Nephron (organoid): ENCODE results near the gene APBB2.
A peak's percentile ranks its signal among the peaks of the same experiment; 100 is the strongest.

Experiments
- H3K27ac Mint-ChIP-seq, 3 experiments: 2 replicates each; pipeline ENCODE4 v1.8.0; 2020; ENCODE audit warnings: mixed read lengths in 3 of 3, mild to moderate bottlenecking in 2 of 3, moderate library complexity in 1 of 3
- H3K27me3 Mint-ChIP-seq: 2 replicates; pipeline ENCODE4 v1.8.0; 2021; ENCODE audit warnings: low read depth, mild to moderate bottlenecking, moderate library complexity, mixed read lengths
- H3K36me3 Mint-ChIP-seq: 2 replicates; pipeline ENCODE4 v1.8.0; 2020; ENCODE audit warnings: low read depth, mixed read lengths
- H3K4me1 Mint-ChIP-seq: 2 replicates; pipeline ENCODE4 v1.8.0; 2020; ENCODE audit warnings: mixed read lengths
- H3K4me3 Mint-ChIP-seq, 3 experiments: 2 replicates each; pipeline ENCODE4 v1.8.0; 2020; ENCODE audit warnings: mild to moderate bottlenecking in 3 of 3, mixed read lengths in 3 of 3, moderate library complexity in 2 of 3
- H3K9me3 Mint-ChIP-seq: 2 replicates; pipeline ENCODE4 v1.8.0; 2020; ENCODE audit warnings: mixed read lengths
- TF ChIP-seq, protein P1 (sequence below), 3 experiments: fragments of 200-600 bp; sonication (generic); IDR thresholded peaks; one replicate each; pipeline ENCODE4 v1.5.0; 2021; ENCODE audit warnings: antibody characterized with exemption in 3 of 3; ENCODE audit not compliant: unreplicated experiment in 3 of 3

The APBB2 gene

DNA sequence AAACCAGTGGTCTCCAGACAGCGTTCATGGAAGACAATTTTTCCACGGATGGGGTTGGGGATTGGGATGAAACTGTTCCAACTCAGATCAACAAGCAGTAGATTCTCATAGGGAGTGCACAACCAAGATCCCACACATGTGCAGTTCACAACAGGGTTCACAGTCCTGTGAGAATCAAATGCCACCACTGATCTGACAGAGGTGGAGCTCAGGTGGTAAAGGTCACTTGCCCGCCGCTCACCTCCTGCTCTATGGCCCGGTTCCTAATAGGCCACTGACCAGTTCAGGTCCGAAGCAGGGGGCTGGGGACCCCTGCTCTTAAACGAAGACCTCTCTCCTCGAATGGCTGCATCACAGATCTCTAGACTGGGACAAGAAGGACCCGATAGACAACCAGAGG, 4.4 kb downstream of the APBB2 start:
- no peak overlapping the region for H3K27ac Mint-ChIP-seq
- no peaks in the 10 kb centered on the region for H3K9me3 Mint-ChIP-seq
- no peaks in the 10 kb centered on the region for H3K36me3 Mint-ChIP-seq
- peaks cover 59% of the 10 kb centered on the region for H3K4me1 Mint-ChIP-seq
- H3K27me3 Mint-ChIP-seq = peaks cover 5% of the 10 kb centered on the region
- H3K4me3 Mint-ChIP-seq = peak overlapping the region in 1 of 3 experiments; percentile 5
- TF ChIP-seq, protein P1, sequence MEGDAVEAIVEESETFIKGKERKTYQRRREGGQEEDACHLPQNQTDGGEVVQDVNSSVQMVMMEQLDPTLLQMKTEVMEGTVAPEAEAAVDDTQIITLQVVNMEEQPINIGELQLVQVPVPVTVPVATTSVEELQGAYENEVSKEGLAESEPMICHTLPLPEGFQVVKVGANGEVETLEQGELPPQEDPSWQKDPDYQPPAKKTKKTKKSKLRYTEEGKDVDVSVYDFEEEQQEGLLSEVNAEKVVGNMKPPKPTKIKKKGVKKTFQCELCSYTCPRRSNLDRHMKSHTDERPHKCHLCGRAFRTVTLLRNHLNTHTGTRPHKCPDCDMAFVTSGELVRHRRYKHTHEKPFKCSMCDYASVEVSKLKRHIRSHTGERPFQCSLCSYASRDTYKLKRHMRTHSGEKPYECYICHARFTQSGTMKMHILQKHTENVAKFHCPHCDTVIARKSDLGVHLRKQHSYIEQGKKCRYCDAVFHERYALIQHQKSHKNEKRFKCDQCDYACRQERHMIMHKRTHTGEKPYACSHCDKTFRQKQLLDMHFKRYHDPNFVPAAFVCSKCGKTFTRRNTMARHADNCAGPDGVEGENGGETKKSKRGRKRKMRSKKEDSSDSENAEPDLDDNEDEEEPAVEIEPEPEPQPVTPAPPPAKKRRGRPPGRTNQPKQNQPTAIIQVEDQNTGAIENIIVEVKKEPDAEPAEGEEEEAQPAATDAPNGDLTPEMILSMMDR (IDR thresholded peaks at IDR 0.05; ENCODE audit: unreplicated experiment in 3 of 3) = no peak

DNA sequence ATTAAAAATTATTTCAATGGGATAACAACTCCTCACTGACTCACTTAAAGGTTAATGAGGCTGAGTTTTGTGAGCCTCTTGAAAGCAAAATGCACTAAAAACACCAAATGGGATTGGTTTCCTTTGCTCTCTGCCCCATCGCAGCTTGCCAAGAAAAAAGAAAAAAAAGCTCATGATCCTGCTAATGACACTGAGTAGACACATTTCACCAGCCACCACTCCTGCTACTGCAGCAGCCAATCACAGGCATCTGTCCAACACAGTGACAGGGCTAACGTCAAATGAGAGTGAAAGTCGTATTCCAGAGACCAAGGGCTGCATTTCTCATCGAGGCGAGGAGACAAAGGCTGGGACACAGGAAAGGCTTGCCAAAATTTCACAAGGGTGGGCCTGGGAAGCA, 5.2 kb downstream of the APBB2 start:
- H3K27ac Mint-ChIP-seq = peak overlapping the region in 1 of 3 experiments; percentile 11
- peaks cover 5% of the 10 kb centered on the region for H3K27me3 Mint-ChIP-seq
- TF ChIP-seq, protein P1 (IDR thresholded peaks at IDR 0.05; ENCODE audit: unreplicated experiment in 3 of 3) = no peak
- no peaks in the 10 kb centered on the region for H3K9me3 Mint-ChIP-seq
- H3K4me3 Mint-ChIP-seq = no peak overlapping the region
- no peaks in the 10 kb centered on the region for H3K36me3 Mint-ChIP-seq
- peaks cover 66% of the 10 kb centered on the region for H3K4me1 Mint-ChIP-seq

DNA sequence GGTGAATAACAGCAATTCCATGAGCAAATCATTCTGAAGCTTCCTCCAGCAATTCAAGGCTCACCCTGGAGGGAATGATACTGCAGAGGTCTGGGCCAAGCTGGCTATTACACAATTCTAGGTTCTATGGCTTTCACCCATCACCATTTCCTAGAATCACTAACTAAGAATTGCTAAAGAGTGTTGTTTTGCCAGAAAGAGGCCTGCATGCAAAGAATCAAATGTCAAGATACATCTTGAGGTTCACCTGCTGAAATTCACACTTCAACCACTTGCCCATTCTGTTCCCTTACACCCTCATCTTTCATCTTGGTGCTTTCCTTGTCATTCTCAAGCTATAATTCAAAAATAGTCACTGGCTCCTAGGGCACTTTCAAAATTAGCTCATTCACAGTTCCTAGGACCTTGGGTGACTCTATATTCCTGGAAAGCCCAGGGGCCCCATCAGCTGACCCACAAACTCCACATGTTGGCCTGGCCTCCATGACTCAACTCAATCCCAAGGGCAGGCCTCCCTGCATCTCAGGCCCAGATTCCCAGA, 7.0 kb downstream of the APBB2 start:
- Mint-ChIP-seq H3K4me1 (peaks cover 72% of the 10 kb centered on the region), H3K4me3 (no peak overlapping the region), H3K36me3 (no peaks in the 10 kb centered on the region), H3K27ac (peak overlapping the region in 2 of 3 experiments; percentile 30 to 40), H3K27me3 (peaks cover 4% of the 10 kb centered on the region), H3K9me3 (no peaks in the 10 kb centered on the region)
- TF ChIP-seq, protein P1 (IDR thresholded peaks at IDR 0.05; ENCODE audit: unreplicated experiment in 3 of 3) = no peak

DNA sequence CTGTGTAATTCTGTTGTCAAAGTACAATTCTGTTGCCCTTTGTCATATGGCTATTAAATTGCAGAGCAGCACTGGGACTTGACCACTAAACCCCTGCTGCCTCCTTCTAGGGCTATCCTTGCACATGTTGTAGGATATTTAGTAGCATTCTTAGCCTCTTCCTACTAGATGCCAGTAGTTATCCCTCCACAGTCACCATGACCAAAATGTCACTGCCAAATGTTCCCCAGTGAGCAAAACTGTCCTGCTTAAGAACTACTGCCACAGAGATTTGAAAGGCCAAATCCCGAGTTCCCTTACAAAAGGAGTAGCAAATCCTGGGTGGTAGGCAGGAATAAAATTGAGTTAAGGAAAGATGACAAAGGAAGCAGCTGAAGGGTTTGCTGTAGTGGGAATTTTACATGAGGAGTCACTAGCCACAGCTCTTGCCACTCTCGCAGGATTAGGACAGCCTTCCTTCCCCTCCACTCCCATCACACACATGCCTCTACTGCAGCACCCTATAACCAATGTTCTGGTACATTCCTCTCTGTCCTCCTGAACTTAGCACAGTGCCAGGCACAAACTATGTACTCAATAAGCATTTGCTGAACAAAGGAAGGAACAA, 8.4 kb downstream of the APBB2 start:
- no peaks in the 10 kb centered on the region for H3K27me3 Mint-ChIP-seq
- H3K4me1 Mint-ChIP-seq = peaks cover 69% of the 10 kb centered on the region
- H3K27ac Mint-ChIP-seq = peak overlapping the region; percentile 6 to 49 (median 14)
- H3K36me3 Mint-ChIP-seq = no peaks in the 10 kb centered on the region
- no peak overlapping the region for H3K4me3 Mint-ChIP-seq
- H3K9me3 Mint-ChIP-seq = no peaks in the 10 kb centered on the region
- TF ChIP-seq, protein P1 (IDR thresholded peaks at IDR 0.05; ENCODE audit: unreplicated experiment in 3 of 3) = no peak

- no peaks in the 10 kb centered on the region for H3K9me3 Mint-ChIP-seq
- H3K36me3 Mint-ChIP-seq = no peaks in the 10 kb centered on the region
- peak overlapping the region in 2 of 3 experiments; percentile 49 to 61 for H3K27ac Mint-ChIP-seq
- H3K4me3 Mint-ChIP-seq = no peak overlapping the region
- TF ChIP-seq, protein P1 (IDR thresholded peaks at IDR 0.05; ENCODE audit: unreplicated experiment in 3 of 3) = no peak
- peaks cover 69% of the 10 kb centered on the region for H3K4me1 Mint-ChIP-seq
- H3K27me3 Mint-ChIP-seq = no peaks in the 10 kb centered on the region
These were observed 9.2 kb downstream of the APBB2 start for GRCh38 chr4:41205130-41205529.
